Neural cell (in vitro differentiated cells): Measurements from ENCODE around the gene PLCB4. TPM values are rescaled to one million over a fixed set of nuclear protein-coding genes. Genes with fewer than 3 reads are reported as not detected.

ENCODE experiments used
- H2AFZ ChIP-seq: fragments of 200-600, 300-800 bp; sonication (generic), shearing (Covaris generic); 2 replicates; pipeline ENCODE4 v1.6.0; 2014; ENCODE audit warnings: low read depth, mild to moderate bottlenecking, antibody characterized with exemption, low read length, moderate library complexity
- H3F3A ChIP-seq: fragments of 200-600 bp; shearing (Covaris generic); 2 replicates; pipeline ENCODE4 v1.6.1; 2016; ENCODE audit warnings: mild to moderate bottlenecking, moderate library complexity, mixed read lengths, antibody characterized with exemption, low read length; ENCODE audit not compliant: insufficient read depth, poor library complexity, severe bottlenecking
- H3K27ac ChIP-seq: fragments of 200-600, 300-800 bp; sonication (generic), shearing (Covaris generic); 2 replicates; pipeline ENCODE4 v1.5.1; 2014; ENCODE audit warnings: mild to moderate bottlenecking, low read length, moderate library complexity
- H3K27me3 ChIP-seq: fragments of 300-800, 200-600 bp; sonication (generic), shearing (Covaris generic); 2 replicates; pipeline ENCODE4 v1.6.0; 2014; ENCODE audit warnings: mild to moderate bottlenecking, low read depth, low read length, moderate library complexity; ENCODE audit not compliant: insufficient read depth
- H3K36me3 ChIP-seq: fragments of 300-800, 200-600 bp; sonication (generic), shearing (Covaris generic); 2 replicates; pipeline ENCODE4 v1.5.1; 2014; ENCODE audit warnings: mild to moderate bottlenecking, antibody characterized with exemption, low read length, moderate library complexity; ENCODE audit not compliant: insufficient read depth
- H3K4me2 ChIP-seq: fragments of 300-800, 200-600 bp; sonication (generic), shearing (Covaris generic); 2 replicates; pipeline ENCODE4 v1.6.0; 2014; ENCODE audit warnings: mild to moderate bottlenecking, low read length
- H3K4me3 ChIP-seq: fragments of 300-800, 200-600 bp; sonication (generic), shearing (Covaris generic); 2 replicates; pipeline ENCODE4 v1.5.1; 2014; ENCODE audit warnings: mild to moderate bottlenecking, low read length, moderate library complexity
- H3K79me2 ChIP-seq: fragments of 200-600 bp; shearing (Covaris generic); replicated peaks from 2 replicates; pipeline ENCODE4 v1.6.0; 2014; ENCODE audit warnings: mild to moderate bottlenecking, low read length, moderate library complexity; ENCODE audit not compliant: insufficient read depth
- H3K9ac ChIP-seq: fragments of 300-800, 200-600 bp; sonication (generic), shearing (Covaris generic); 2 replicates; pipeline ENCODE4 v1.6.1; 2016; ENCODE audit warnings: mild to moderate bottlenecking, low read length, mixed read lengths
- H3K9me2 ChIP-seq: fragments of 200-600 bp; shearing (Covaris generic); 2 replicates; pipeline ENCODE4 v1.6.1; 2016; ENCODE audit warnings: mild to moderate bottlenecking, low read length, mixed read lengths; ENCODE audit not compliant: insufficient read depth
- H3K9me3 ChIP-seq: fragments of 200-600, 300-800 bp; sonication (generic), shearing (Covaris generic); 2 replicates; pipeline ENCODE4 v1.6.1; 2016; ENCODE audit warnings: mild to moderate bottlenecking, mixed run types, low read length, moderate library complexity, mixed read lengths
- H4K20me1 ChIP-seq: fragments of 200-600 bp; shearing (Covaris generic); 2 replicates; pipeline ENCODE4 v1.6.1; 2016; ENCODE audit warnings: mild to moderate bottlenecking, mixed run types; ENCODE audit not compliant: insufficient read depth
- EP300 ChIP-seq: fragments of 450-650 bp; conservative IDR thresholded peaks from 2 replicates; pipeline ENCODE4 v1.6.1; 2014; ENCODE audit warnings: antibody characterized with exemption, mild to moderate bottlenecking, moderate library complexity; ENCODE audit not compliant: poor library complexity, severe bottlenecking
- EZH2 ChIP-seq: fragments of 200-600, 300-800 bp; shearing (Covaris generic), sonication (generic); IDR thresholded peaks from 2 replicates; pipeline ENCODE4 v1.6.1; 2014; ENCODE audit warnings: antibody characterized with exemption, low read length, borderline replicate concordance, mild to moderate bottlenecking; ENCODE audit not compliant: insufficient read depth, poor library complexity, severe bottlenecking
- MXI1 ChIP-seq: fragments of 450-650 bp; conservative IDR thresholded peaks from 2 replicates; pipeline ENCODE4 v1.6.1; 2014; ENCODE audit warnings: antibody characterized with exemption, mild to moderate bottlenecking; ENCODE audit not compliant: poor library complexity, severe bottlenecking
- POLR2AphosphoS5 ChIP-seq: IDR thresholded peaks from 2 replicates; pipeline ENCODE4 v1.6.1; 2012
- RAD21 ChIP-seq: fragments of 450-650 bp; conservative IDR thresholded peaks from 2 replicates; pipeline ENCODE4 v1.6.1; 2014; ENCODE audit warnings: antibody characterized with exemption, mild to moderate bottlenecking, moderate library complexity
- SMC3 ChIP-seq: fragments of 450-650 bp; conservative IDR thresholded peaks from 2 replicates; pipeline ENCODE4 v1.6.1; 2014; ENCODE audit warnings: antibody characterized with exemption, mild to moderate bottlenecking, moderate library complexity; ENCODE audit not compliant: poor library complexity
- TAF1 ChIP-seq: IDR thresholded peaks from 2 replicates; pipeline ENCODE4 v1.6.1; 2012; ENCODE audit warnings: low read depth
- polyA plus RNA-seq: library from polyadenylated mRNA; depleted of rRNA; stranded (reverse); fragments of >200 nt; gene quantifications from 2 replicates; pipeline ENCODE4 v1.2.3, GENCODE V29; 2014
- TF ChIP-seq, protein P1 (sequence below): fragments of 450-650 bp; IDR thresholded peaks from 2 replicates; pipeline ENCODE4 v1.5.1; 2014; ENCODE audit warnings: antibody characterized with exemption, mild to moderate bottlenecking, moderate library complexity; ENCODE audit not compliant: poor library complexity, severe bottlenecking
- TF ChIP-seq, protein P2 (sequence below): IDR thresholded peaks from 2 replicates; pipeline ENCODE4 v1.6.1; 2012; ENCODE audit warnings: borderline replicate concordance

PLCB4 gene
- polyA plus RNA-seq, 1 donor from 2014 or later, result 13.1 TPM

DNA sequence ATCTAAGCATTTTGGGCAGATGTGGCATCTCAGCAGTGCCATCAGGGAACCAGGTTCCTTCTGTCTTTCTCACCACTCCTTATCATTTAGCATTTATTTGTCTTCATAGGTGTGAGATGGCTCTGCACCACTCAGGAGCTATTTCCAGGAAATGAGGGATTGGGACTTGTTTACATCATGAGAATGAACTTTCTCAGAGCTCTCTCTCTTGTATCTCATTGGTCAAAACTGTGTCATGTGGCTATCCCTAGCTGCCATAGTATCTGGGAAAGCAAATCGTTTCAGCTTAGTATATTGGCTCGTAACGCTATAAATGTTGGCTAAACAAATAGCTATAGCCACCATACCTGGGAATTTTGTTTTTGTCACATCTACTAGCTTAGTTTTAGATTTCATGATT, 23.8 kb downstream of the PLCB4 start:
- Histone ChIP-seq H3F3A (no peaks in the 10 kb centered on the region), H3K9ac (no peak overlapping the region), H3K4me3 (no peak overlapping the region), H3K36me3 (no peaks in the 10 kb centered on the region), H3K9me3 (no peaks in the 10 kb centered on the region), H2AFZ (no peak overlapping the region), H3K27ac (no peak overlapping the region), H3K27me3 (no peaks in the 10 kb centered on the region), H3K4me2 (no peak overlapping the region), H3K79me2 (no peaks in the 10 kb centered on the region), H3K9me2 (no peaks in the 10 kb centered on the region), H4K20me1 (no peaks in the 10 kb centered on the region)
- TF ChIP-seq TAF1 (no peak), MXI1 (no peak), EP300 (no peak), EZH2 (no peak), SMC3 (no peak), POLR2AphosphoS5 (no peak), RAD21 (no peak)
- TF ChIP-seq, protein P1, sequence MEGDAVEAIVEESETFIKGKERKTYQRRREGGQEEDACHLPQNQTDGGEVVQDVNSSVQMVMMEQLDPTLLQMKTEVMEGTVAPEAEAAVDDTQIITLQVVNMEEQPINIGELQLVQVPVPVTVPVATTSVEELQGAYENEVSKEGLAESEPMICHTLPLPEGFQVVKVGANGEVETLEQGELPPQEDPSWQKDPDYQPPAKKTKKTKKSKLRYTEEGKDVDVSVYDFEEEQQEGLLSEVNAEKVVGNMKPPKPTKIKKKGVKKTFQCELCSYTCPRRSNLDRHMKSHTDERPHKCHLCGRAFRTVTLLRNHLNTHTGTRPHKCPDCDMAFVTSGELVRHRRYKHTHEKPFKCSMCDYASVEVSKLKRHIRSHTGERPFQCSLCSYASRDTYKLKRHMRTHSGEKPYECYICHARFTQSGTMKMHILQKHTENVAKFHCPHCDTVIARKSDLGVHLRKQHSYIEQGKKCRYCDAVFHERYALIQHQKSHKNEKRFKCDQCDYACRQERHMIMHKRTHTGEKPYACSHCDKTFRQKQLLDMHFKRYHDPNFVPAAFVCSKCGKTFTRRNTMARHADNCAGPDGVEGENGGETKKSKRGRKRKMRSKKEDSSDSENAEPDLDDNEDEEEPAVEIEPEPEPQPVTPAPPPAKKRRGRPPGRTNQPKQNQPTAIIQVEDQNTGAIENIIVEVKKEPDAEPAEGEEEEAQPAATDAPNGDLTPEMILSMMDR, result no peak
- TF ChIP-seq, protein P2, sequence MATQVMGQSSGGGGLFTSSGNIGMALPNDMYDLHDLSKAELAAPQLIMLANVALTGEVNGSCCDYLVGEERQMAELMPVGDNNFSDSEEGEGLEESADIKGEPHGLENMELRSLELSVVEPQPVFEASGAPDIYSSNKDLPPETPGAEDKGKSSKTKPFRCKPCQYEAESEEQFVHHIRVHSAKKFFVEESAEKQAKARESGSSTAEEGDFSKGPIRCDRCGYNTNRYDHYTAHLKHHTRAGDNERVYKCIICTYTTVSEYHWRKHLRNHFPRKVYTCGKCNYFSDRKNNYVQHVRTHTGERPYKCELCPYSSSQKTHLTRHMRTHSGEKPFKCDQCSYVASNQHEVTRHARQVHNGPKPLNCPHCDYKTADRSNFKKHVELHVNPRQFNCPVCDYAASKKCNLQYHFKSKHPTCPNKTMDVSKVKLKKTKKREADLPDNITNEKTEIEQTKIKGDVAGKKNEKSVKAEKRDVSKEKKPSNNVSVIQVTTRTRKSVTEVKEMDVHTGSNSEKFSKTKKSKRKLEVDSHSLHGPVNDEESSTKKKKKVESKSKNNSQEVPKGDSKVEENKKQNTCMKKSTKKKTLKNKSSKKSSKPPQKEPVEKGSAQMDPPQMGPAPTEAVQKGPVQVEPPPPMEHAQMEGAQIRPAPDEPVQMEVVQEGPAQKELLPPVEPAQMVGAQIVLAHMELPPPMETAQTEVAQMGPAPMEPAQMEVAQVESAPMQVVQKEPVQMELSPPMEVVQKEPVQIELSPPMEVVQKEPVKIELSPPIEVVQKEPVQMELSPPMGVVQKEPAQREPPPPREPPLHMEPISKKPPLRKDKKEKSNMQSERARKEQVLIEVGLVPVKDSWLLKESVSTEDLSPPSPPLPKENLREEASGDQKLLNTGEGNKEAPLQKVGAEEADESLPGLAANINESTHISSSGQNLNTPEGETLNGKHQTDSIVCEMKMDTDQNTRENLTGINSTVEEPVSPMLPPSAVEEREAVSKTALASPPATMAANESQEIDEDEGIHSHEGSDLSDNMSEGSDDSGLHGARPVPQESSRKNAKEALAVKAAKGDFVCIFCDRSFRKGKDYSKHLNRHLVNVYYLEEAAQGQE, result no peak

DNA sequence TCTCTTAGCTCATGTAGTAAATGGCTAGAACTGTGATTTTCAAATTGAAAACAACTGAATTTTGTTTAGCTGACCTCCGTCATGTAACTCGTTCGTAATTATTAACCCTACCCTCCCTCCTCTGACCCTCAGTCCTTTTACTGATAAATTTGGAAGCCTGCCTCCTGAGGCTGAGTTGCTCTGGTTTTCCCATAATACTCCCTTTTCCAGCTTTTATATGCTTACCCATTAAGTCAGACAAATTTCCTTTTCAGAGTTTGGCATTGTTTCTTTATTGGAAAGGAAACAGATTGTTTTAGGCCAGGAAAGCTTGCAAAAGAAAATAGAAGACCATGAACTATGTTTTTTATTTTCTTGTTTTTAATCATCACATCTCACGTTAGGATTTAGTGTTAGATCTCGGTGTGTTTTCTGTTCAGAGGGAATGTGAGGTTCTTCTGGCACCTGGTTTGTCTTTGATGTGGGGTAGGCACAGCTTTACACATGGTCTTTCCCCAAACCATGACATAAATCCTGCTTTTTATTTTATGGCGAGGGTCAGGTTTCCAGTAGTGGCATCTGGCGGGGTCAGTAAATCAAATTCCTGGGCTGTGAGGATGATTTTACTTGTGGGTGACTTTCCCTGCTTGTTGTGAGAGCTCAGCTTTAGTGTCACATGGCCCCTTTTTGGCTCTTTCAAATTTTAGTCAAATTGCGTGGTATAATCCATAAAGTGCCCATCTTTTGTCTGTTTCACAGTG, 24.5 kb downstream of the PLCB4 start:
- no peak overlapping the region for H3K4me3 ChIP-seq
- H3K9me2 ChIP-seq, result no peaks in the 10 kb centered on the region
- no peak overlapping the region for H2AFZ ChIP-seq
- H3K79me2 ChIP-seq, result no peaks in the 10 kb centered on the region
- no peaks in the 10 kb centered on the region for H3K9me3 ChIP-seq
- TF ChIP-seq TAF1 (no peak), EP300 (no peak), EZH2 (no peak), MXI1 (no peak), RAD21 (no peak), POLR2AphosphoS5 (no peak), SMC3 (no peak)
- TF ChIP-seq, protein P2, result no peak
- TF ChIP-seq, protein P1, result no peak
- H3K9ac ChIP-seq, result no peak overlapping the region
- no peaks in the 10 kb centered on the region for H3K36me3 ChIP-seq
- H3K27ac ChIP-seq, result no peak overlapping the region
- H3K27me3 ChIP-seq, result no peaks in the 10 kb centered on the region
- no peaks in the 10 kb centered on the region for H4K20me1 ChIP-seq
- H3F3A ChIP-seq, result no peaks in the 10 kb centered on the region
- no peak overlapping the region for H3K4me2 ChIP-seq
